Stomach (tissue), 19 donors: ENCODE measurements around the gene TMEM229B. TPM values are rescaled to one million over a fixed set of nuclear protein-coding genes. Genes with fewer than 3 reads are reported as not detected.

Experiments
- DNase-seq, 2 donors: peaks; one replicate each; pipeline versions ENCODE4 v3.0.0 to v3.0.0-alpha.2; 2013 to 2019
- H3K27ac ChIP-seq, 5 donors: fragments of 200-600 bp in 4 of 5; sonication (generic) in 4 of 5; one replicate each; pipeline ENCODE4 v1.5.1; 2013 to 2019; ENCODE audit warnings: mild to moderate bottlenecking in 1 of 5, moderate library complexity in 1 of 5
- H3K27me3 ChIP-seq, 3 donors: fragments of 200-600 bp; sonication (generic); one replicate each; pipeline ENCODE4 v1.5.1; 2017 to 2019; ENCODE audit warnings: mixed run types in 1 of 3
- H3K36me3 ChIP-seq, 4 donors: fragments of 200-600 bp; sonication (generic); 1 replicate in 3 of 4; 2 replicates in 1 of 4; pipeline ENCODE4 v1.5.1; 2016 to 2019
- H3K4me1 ChIP-seq, 4 donors: fragments of 200-600 bp; sonication (generic); one replicate each; pipeline ENCODE4 v1.5.1; 2016 to 2019
- H3K4me3 ChIP-seq, 4 donors: fragments of 200-600 bp; sonication (generic) in 3 of 4; one replicate each; pipeline ENCODE4 v1.5.1; 2016 to 2019; ENCODE audit warnings: mild to moderate bottlenecking in 1 of 4
- H3K9me3 ChIP-seq, 4 donors: fragments of 200-600 bp; sonication (generic); one replicate each; pipeline ENCODE4 v1.5.1; 2016 to 2019
- CTCF ChIP-seq, 7 experiments: fragments of 450-650 bp in 4 of 7; fragments of 200-600 bp in 3 of 7; sonication (generic) in 3 of 7; IDR thresholded peaks; one replicate each; pipeline ENCODE4 v1.5.1; 2016 to 2019; ENCODE audit warnings: antibody characterized with exemption in 7 of 7, control low read depth in 2 of 7, mild to moderate bottlenecking in 1 of 7
- EP300 ChIP-seq: sonication (generic); formaldehyde crosslinking; IDR thresholded peaks from one replicate; pipeline ENCODE4 v1.6.1; 2017; ENCODE audit warnings: antibody characterized with exemption
- POLR2A ChIP-seq, 4 donors: fragments of 450-650 bp; IDR thresholded peaks; one replicate each; pipeline ENCODE4 v1.6.1; 2016; ENCODE audit warnings: antibody characterized with exemption in 4 of 4, control low read depth in 2 of 4, mild to moderate bottlenecking in 1 of 4, moderate library complexity in 1 of 4
- POLR2AphosphoS5 ChIP-seq, 3 donors: sonication (generic); formaldehyde crosslinking; IDR thresholded peaks; one replicate each; pipeline ENCODE4 v1.6.1; 2016; ENCODE audit warnings: antibody characterized with exemption in 3 of 3
- WGBS, 5 donors: extraction: QIAGEN DNeasy Blood & Tissue Kit in 3 of 5; methylation state at CpG; one replicate each; pipeline versions ENCODE4 v1.1.5 to v1.1.7; 2013 to 2018; 5-methylcytosine and 5-hydroxymethylcytosine counted together
- intact Hi-C: fragments of 100-400 bp; cut with DNase I; formaldehyde crosslinking; loops from one replicate; pipeline ENCODE4 v1.15.1; 2023; ENCODE audit warnings: low total_unique reads
- long read RNA-seq, 10 donors: transcript quantifications; one replicate each; lab custom pipeline, GENCODE V29; 2026
- polyA plus RNA-seq, 3 donors: library from polyadenylated mRNA; stranded (reverse); fragments of 200-250 nt; gene quantifications; one replicate each; pipeline ENCODE4 v1.2.3, GENCODE V29; 2013
- total RNA-seq, 5 donors: library from RNA; depleted of rRNA; stranded (reverse); fragments of >200 nt; gene quantifications; one replicate each; pipeline versions ENCODE4 v1.1.0 to v1.2.3, GENCODE V29; 2014 to 2016
- donor health status: healthy with polysubstance abuse.
- donor health status: Bipolar disorder and iron deficiency.
- donor health status: healthy.

Gene TMEM229B
- total RNA-seq = 10 to 100 TPM in 1 of 5 donors, 1 to 10 TPM in 2, under 1 TPM in 1, not detected in 1; 0.14 to 15.6 (median 2.2) TPM
- polyA plus RNA-seq = 1 to 10 TPM in 1 of 3 donors, under 1 TPM in 2; 0.55 to 1.4 (median 0.76) TPM
- long read RNA-seq, donor 1 = 0 reads
- long read RNA-seq, donor 2, full-length matches to known transcripts = 2 of 2 reads
- long read RNA-seq, donor 2, partial matches to known transcripts = 0 of 2 reads
- long read RNA-seq, donor 2, other reads (novel, unspliced or antisense) = 0 of 2 reads
- long read RNA-seq, donor 3 = 0 reads
- long read RNA-seq, donor 4 = 0 reads
- long read RNA-seq, donor 5 = 0 reads
- long read RNA-seq, donor 6, full-length matches to known transcripts = 1 of 1 reads
- long read RNA-seq, donor 6, partial matches to known transcripts = 0 of 1 reads
- long read RNA-seq, donor 6, other reads (novel, unspliced or antisense) = 0 of 1 reads
- long read RNA-seq, donor 7 = 0 reads
- long read RNA-seq, donor 8 = 0 reads
- long read RNA-seq, donor 9 = 0 reads
- long read RNA-seq, donor 10, partial matches to known transcripts = 0 of 1 reads
- long read RNA-seq, donor 10, other reads (novel, unspliced or antisense) = 0 of 1 reads

GRCh38 chr14:67487937-67488893 is at the start of gene TMEM229B:
Gene TMEM229B (minus strand): TSS chr14:67488721. CDS start chr14:67473923, 14,798 bp downstream.
- Histone ChIP-seq H3K27ac (peak within 1 kb of the TSS; percentile 30 to 83 (median 65)), H3K36me3 (peaks cover 0 to 5% (median 2%) of the 10 kb centered on the region in 4 donors), H3K4me3 (peak within 1 kb of the TSS; percentile 28 to 46 (median 36)), H3K4me1 (peaks cover 0 to 29% (median 14%) of the 10 kb centered on the region in 4 donors), H3K9me3 (peaks cover 0 to 5% (median 2%) of the 10 kb centered on the region in 4 donors), H3K27me3 (no peaks in the 10 kb centered on the region)
- peak; percentile 66 to 74 for DNase-seq
- WGBS, 5 donors = 40 to 66% (median 60%) methylated on average over 10 to 13 of the region's 13 CpGs
- intact Hi-C loops = no loop called here
- TF ChIP-seq POLR2AphosphoS5 (IDR thresholded peaks at IDR 0.05) = no peak
- TF ChIP-seq EP300 = no peak
- TF ChIP-seq CTCF (IDR thresholded peaks at IDR 0.05) = no peak
- no peak for TF ChIP-seq POLR2A (IDR thresholded peaks at IDR 0.05)

GRCh38 chr14:67537736-67538135 is 49.2 kb upstream of the TMEM229B start:
- Histone ChIP-seq H3K9me3 (no peaks in the 10 kb centered on the region), H3K27me3 (peaks cover 0 to 7% (median 0%) of the 10 kb centered on the region in 3 donors), H3K4me1 (peaks cover 0 to 11% (median 6%) of the 10 kb centered on the region in 4 donors), H3K4me3 (no peak overlapping the region), H3K27ac (no peak overlapping the region), H3K36me3 (no peaks in the 10 kb centered on the region)
- intact Hi-C loops = no loop called here
- DNase-seq = no peak
- no peak for TF ChIP-seq POLR2AphosphoS5 (IDR thresholded peaks at IDR 0.05)
- no peak for TF ChIP-seq POLR2A (IDR thresholded peaks at IDR 0.05)
- no peak for TF ChIP-seq EP300
- TF ChIP-seq CTCF (IDR thresholded peaks at IDR 0.05) = no peak
- 52 to 82% (median 67%) methylated on average over 3 of the region's 3 CpGs for WGBS, 5 donors

- no peak for DNase-seq
- no peaks in the 10 kb centered on the region for H3K9me3 ChIP-seq
- H3K36me3 ChIP-seq = no peaks in the 10 kb centered on the region
- TF ChIP-seq POLR2AphosphoS5 (IDR thresholded peaks at IDR 0.05) (no peak), POLR2A (IDR thresholded peaks at IDR 0.05) (no peak), EP300 (no peak), CTCF (IDR thresholded peaks at IDR 0.05) (no peak)
- H3K27ac ChIP-seq = no peak overlapping the region
- no peak overlapping the region for H3K4me3 ChIP-seq
- intact Hi-C loops = no loop called here
- H3K4me1 ChIP-seq = peaks cover 0 to 18% (median 12%) of the 10 kb centered on the region in 4 donors
- H3K27me3 ChIP-seq = peaks cover 0 to 7% (median 0%) of the 10 kb centered on the region in 3 donors
- WGBS, 5 donors = 62 to 88% (median 86%) methylated on average over 2 to 4 of the region's 4 CpGs
Measured at GRCh38 chr14:67536087-67536486, 47.6 kb upstream of the TMEM229B start.

GRCh38 chr14:67533754-67534085 is 45.2 kb upstream of the TMEM229B start:
- TF ChIP-seq POLR2A (IDR thresholded peaks at IDR 0.05) (no peak), EP300 (no peak), POLR2AphosphoS5 (IDR thresholded peaks at IDR 0.05) (no peak), CTCF (IDR thresholded peaks at IDR 0.05) (no peak)
- peak overlapping the region; percentile 71 to 78 (median 78) for H3K4me3 ChIP-seq
- DNase-seq = no peak
- no peaks in the 10 kb centered on the region for H3K36me3 ChIP-seq
- peaks cover 0 to 7% (median 0%) of the 10 kb centered on the region in 3 donors for H3K27me3 ChIP-seq
- H3K27ac ChIP-seq = peak overlapping the region; percentile 81 to 88 (median 86)
- H3K9me3 ChIP-seq = no peaks in the 10 kb centered on the region
- 16 to 35% (median 25%) methylated on average over 6 of the region's 6 CpGs for WGBS, 5 donors
- intact Hi-C loops = no loop called here
- peaks cover 0 to 18% (median 12%) of the 10 kb centered on the region in 4 donors for H3K4me1 ChIP-seq
